NK-92 (cell line): ENCODE results near the gene TM4SF20.
"Not testable (repeated sequence)": the region's sequence is repeated elsewhere in the genome, so short reads cannot be mapped to it uniquely, and the experiment has no call there.

Experiments
- DNase-seq: peaks from one replicate; lab custom pipeline; 2025; ENCODE audit not compliant: unreplicated experiment; lab: John Stamatoyannopoulos, UW

TM4SF20 gene

GRCh38 chr2:227398684-227399670 is 19.9 kb upstream of the TM4SF20 start:
- DNase-seq = no peak

GRCh38 chr2:227397562-227397961 is 18.5 kb upstream of the TM4SF20 start:
- no peak for DNase-seq

GRCh38 chr2:227395556-227395955 is 16.4 kb upstream of the TM4SF20 start:
- no peak for DNase-seq

GRCh38 chr2:227394401-227394800 is 15.3 kb upstream of the TM4SF20 start:
- DNase-seq = no peak

- no peak for DNase-seq
Measured at GRCh38 chr2:227390468-227391256, 11.6 kb upstream of the TM4SF20 start.

- no peak for DNase-seq
Measured at GRCh38 chr2:227389661-227390060, 10.6 kb upstream of the TM4SF20 start.

- DNase-seq = no peak
Measured at GRCh38 chr2:227389231-227389630, 10.1 kb upstream of the TM4SF20 start.

GRCh38 chr2:227388537-227389011 is 9.5 kb upstream of the TM4SF20 start:
- no peak for DNase-seq

- not testable (repeated sequence) for DNase-seq
Measured at GRCh38 chr2:227387583-227387982, 8.5 kb upstream of the TM4SF20 start, which contains the start of gene SCYGR1. SCYGR1 (minus strand) TSS chr2:227387949; CDS start chr2:227387949, 0 bp downstream.

- no peak for DNase-seq
Measured at GRCh38 chr2:227386630-227387029, 7.5 kb upstream of the TM4SF20 start.

GRCh38 chr2:227383686-227384085 is 4.6 kb upstream of the TM4SF20 start:
- DNase-seq = no peak

- not testable (repeated sequence) for DNase-seq
Measured at GRCh38 chr2:227382241-227382835, 3.2 kb upstream of the TM4SF20 start.

GRCh38 chr2:227378371-227378782 is 729 bp downstream of the TM4SF20 start:
- no peak for DNase-seq

- no peak for DNase-seq
Measured at GRCh38 chr2:227377467-227378351, 1.4 kb downstream of the TM4SF20 start.

GRCh38 chr2:227376656-227377396 is 2.3 kb downstream of the TM4SF20 start:
- DNase-seq = no peak

- no peak for DNase-seq
Measured at GRCh38 chr2:227374158-227374557, 4.9 kb downstream of the TM4SF20 start.

- no peak for DNase-seq
Measured at GRCh38 chr2:227373389-227373788, 5.7 kb downstream of the TM4SF20 start.

GRCh38 chr2:227370791-227371312 is 8.3 kb downstream of the TM4SF20 start:
- no peak for DNase-seq

GRCh38 chr2:227370092-227370491 is 9.0 kb downstream of the TM4SF20 start:
- DNase-seq = no peak
